OCI-LY1 (cell line): ENCODE data around the gene SHROOM1.

Experiments used
- CTCF ChIP-seq: fragments of 200-600 bp; sonication (generic), shearing (Covaris generic); IDR thresholded peaks from 2 replicates; pipeline ENCODE4 v1.5.1; 2017; ENCODE audit warnings: mild to moderate bottlenecking, antibody characterized with exemption, low read length, moderate library complexity, mixed read lengths
- EZH2 ChIP-seq: fragments of 200-600 bp; sonication (generic), shearing (Covaris generic); IDR thresholded peaks from 2 replicates; pipeline ENCODE4 v1.8.0; 2017; ENCODE audit warnings: borderline replicate concordance, mixed run types, mild to moderate bottlenecking, antibody characterized with exemption, low read length, moderate library complexity, mixed read lengths

- no peak for TF ChIP-seq CTCF
- no peak for TF ChIP-seq EZH2
These were observed at the start of gene SHROOM1 for GRCh38 chr5:132830436-132831094.
